ENCODE data around the gene RGS1. TPM values are rescaled to one million over a fixed set of nuclear protein-coding genes. Genes with fewer than 3 reads are reported as not detected.

Gene RGS1
- total RNA-seq, 1 donor from 2014 or later: not detected

DNA sequence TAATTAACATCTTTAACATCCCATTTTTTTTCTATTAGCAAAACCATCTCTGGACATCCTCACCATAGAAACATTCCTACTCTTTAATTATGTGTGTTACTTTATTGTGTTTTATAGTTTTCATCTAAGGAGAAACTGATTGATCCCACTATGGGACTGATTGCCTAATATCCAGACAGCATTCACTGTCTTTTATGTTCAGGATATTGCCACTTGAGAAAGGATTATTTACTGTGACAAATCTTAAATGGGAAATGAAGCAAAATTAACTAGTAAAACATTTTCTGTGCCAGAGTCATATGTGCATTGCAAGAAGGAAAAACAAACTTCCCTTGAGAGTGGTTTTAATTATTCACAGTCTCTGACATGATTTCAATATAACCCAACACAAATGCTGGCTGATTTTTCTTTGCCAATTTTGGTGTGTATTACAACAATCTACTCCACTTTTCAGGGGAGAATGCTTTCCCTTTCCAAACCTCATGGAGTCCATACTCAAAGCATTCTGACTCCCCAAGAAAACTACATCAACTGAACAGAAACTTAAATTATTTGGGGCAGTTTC, 44.6 kb downstream of the RGS1 start:
- no peak overlapping the region for H3K27ac Mint-ChIP-seq (ENCODE audit: unreplicated experiment)
- TF ChIP-seq, protein P1, sequence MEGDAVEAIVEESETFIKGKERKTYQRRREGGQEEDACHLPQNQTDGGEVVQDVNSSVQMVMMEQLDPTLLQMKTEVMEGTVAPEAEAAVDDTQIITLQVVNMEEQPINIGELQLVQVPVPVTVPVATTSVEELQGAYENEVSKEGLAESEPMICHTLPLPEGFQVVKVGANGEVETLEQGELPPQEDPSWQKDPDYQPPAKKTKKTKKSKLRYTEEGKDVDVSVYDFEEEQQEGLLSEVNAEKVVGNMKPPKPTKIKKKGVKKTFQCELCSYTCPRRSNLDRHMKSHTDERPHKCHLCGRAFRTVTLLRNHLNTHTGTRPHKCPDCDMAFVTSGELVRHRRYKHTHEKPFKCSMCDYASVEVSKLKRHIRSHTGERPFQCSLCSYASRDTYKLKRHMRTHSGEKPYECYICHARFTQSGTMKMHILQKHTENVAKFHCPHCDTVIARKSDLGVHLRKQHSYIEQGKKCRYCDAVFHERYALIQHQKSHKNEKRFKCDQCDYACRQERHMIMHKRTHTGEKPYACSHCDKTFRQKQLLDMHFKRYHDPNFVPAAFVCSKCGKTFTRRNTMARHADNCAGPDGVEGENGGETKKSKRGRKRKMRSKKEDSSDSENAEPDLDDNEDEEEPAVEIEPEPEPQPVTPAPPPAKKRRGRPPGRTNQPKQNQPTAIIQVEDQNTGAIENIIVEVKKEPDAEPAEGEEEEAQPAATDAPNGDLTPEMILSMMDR (IDR thresholded peaks at IDR 0.05): no peak
- H3K27me3 Mint-ChIP-seq (ENCODE audit: unreplicated experiment): no peaks in the 10 kb centered on the region
- H3K36me3 Mint-ChIP-seq (ENCODE audit: unreplicated experiment): no peaks in the 10 kb centered on the region
- H3K9me3 Mint-ChIP-seq (ENCODE audit: unreplicated experiment): peaks cover 4% of the 10 kb centered on the region
- no peak overlapping the region for H3K4me3 Mint-ChIP-seq (ENCODE audit: unreplicated experiment)
- no peaks in the 10 kb centered on the region for H3K4me1 Mint-ChIP-seq (ENCODE audit: unreplicated experiment)
- DNase-seq (ENCODE audit: extremely low spot score, unreplicated experiment): no peak

DNA sequence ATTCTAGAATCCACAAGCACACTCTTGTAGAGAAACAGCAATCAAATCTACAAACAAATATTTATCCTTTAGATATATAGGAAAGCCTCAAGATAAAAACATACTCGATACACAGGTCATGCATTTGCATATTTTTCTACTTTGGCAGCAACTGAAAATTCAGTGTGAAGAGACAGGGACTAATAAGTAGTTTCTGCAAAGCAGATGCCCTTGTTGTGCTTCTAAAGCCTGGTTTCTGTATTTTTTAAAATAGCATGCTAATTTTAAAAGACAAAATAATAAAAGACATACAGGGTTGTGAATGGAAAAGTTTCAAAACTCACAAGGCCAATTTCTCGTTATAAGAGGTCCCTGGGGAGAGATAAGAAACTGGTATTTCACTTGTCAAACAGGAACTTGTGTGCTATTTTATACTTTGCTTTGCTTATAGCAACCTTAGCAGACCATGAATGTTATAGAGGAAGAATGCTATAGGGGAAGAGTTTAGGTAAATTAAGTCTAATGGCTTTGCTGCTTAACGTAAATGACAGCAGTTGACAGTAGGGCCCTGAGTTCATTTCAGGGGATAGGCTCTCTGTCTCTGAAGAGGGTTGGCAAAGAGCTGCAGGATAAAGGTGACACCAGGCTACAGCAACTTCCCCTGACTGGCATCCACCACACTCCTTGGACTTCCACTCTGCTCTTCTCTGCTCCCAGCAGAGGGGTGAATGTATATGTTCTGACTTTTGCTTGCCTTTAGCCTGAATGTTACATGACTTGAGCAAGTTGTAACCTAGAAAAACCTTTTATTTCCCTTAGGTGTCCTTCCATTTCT, 51.0 kb downstream of the RGS1 start:
- Mint-ChIP-seq H3K4me3 (ENCODE audit: unreplicated experiment) (no peak overlapping the region), H3K27ac (ENCODE audit: unreplicated experiment) (no peak overlapping the region), H3K4me1 (ENCODE audit: unreplicated experiment) (peaks cover 8% of the 10 kb centered on the region), H3K27me3 (ENCODE audit: unreplicated experiment) (no peaks in the 10 kb centered on the region), H3K36me3 (ENCODE audit: unreplicated experiment) (no peaks in the 10 kb centered on the region), H3K9me3 (ENCODE audit: unreplicated experiment) (peaks cover 4% of the 10 kb centered on the region)
- TF ChIP-seq, protein P1 (IDR thresholded peaks at IDR 0.05): no peak
- DNase-seq (ENCODE audit: extremely low spot score, unreplicated experiment): no peak

DNA sequence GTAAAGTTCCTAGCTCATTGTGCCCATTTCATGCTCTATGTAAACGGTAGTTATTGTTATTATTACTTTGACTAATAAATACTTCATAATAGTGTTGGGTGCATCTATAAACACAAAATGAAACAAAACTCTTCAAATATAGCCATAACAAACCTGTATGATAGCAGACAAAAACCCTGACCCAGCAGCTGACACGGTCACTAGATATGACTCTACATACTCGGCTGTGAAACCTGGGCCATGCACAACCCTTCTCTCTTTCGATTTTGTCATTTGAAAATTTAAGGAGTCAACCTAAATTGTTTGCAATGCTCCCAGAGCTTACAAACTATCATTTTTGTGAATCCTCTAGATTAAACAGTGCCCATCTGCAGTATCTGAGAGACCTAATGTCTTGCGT, 52.3 kb downstream of the RGS1 start:
- H3K4me3 Mint-ChIP-seq (ENCODE audit: unreplicated experiment): no peak overlapping the region
- TF ChIP-seq, protein P1 (IDR thresholded peaks at IDR 0.05): no peak
- no peaks in the 10 kb centered on the region for H3K27me3 Mint-ChIP-seq (ENCODE audit: unreplicated experiment)

DNA sequence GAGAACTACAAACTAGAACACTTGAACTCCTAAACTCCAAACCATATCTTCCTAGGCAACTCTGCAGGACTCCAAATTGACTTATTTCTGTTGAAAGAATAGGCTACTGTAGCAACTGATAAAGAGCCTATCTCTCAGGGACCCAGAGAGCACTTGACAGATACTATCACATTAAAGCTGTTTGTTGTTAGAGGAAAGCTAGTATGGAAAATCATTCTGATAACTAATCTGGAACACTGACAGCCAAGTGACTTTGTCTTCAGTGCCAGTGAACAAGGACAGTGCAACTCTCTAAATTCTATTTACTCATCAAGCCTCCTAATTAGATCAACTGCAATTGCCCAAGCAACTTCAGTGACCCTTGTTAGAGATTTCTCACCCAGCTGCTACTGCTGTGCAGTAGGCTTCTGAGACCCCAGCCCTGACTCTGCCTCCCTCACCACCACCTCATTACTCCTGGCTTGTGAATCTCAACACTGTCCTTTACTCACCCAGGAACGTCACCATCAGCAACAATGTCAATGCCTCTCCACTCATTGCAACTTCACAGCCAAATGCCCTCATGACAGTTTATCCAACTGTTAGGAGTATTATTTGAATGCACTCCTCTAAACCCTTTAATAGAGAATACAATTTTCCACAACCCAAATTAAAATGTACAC, 53.0 kb downstream of the RGS1 start:
- Mint-ChIP-seq H3K4me1 (ENCODE audit: unreplicated experiment) (peaks cover 13% of the 10 kb centered on the region), H3K27me3 (ENCODE audit: unreplicated experiment) (no peaks in the 10 kb centered on the region), H3K4me3 (ENCODE audit: unreplicated experiment) (no peak overlapping the region), H3K27ac (ENCODE audit: unreplicated experiment) (no peak overlapping the region), H3K9me3 (ENCODE audit: unreplicated experiment) (no peaks in the 10 kb centered on the region), H3K36me3 (ENCODE audit: unreplicated experiment) (no peaks in the 10 kb centered on the region)
- TF ChIP-seq, protein P1 (IDR thresholded peaks at IDR 0.05): no peak
- DNase-seq (ENCODE audit: extremely low spot score, unreplicated experiment): no peak

More for the DNA sequence above, 52.3 kb downstream of the RGS1 start:
- DNase-seq (ENCODE audit: extremely low spot score, unreplicated experiment): no peak
- Mint-ChIP-seq H3K36me3 (ENCODE audit: unreplicated experiment) (no peaks in the 10 kb centered on the region), H3K9me3 (ENCODE audit: unreplicated experiment) (no peaks in the 10 kb centered on the region), H3K4me1 (ENCODE audit: unreplicated experiment) (peaks cover 8% of the 10 kb centered on the region), H3K27ac (ENCODE audit: unreplicated experiment) (no peak overlapping the region)

DNA sequence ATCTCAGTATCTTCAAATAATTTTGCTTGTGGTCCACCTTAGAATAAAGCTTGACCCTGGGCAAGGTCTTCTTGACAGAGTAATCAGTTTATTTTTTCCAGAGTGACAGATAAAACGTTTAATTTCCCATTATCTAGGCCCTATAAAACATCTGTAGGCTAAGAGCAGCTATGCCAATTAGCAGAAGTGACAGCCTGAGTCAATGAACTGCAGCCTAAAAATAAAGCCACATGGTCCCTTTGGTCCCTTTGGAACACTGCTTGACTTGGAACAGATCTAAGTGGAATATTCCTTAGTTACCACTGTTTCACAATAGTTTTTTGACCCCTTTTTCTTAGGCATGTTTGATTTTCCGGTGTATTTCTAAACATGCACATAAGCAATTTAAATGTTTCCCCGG, 54.0 kb downstream of the RGS1 start:
- Mint-ChIP-seq H3K27ac (ENCODE audit: unreplicated experiment) (no peak overlapping the region), H3K36me3 (ENCODE audit: unreplicated experiment) (no peaks in the 10 kb centered on the region), H3K27me3 (ENCODE audit: unreplicated experiment) (no peaks in the 10 kb centered on the region), H3K4me1 (ENCODE audit: unreplicated experiment) (peaks cover 13% of the 10 kb centered on the region), H3K9me3 (ENCODE audit: unreplicated experiment) (no peaks in the 10 kb centered on the region), H3K4me3 (ENCODE audit: unreplicated experiment) (no peak overlapping the region)
- no peak for DNase-seq (ENCODE audit: extremely low spot score, unreplicated experiment)
- TF ChIP-seq, protein P1 (IDR thresholded peaks at IDR 0.05): no peak

Measured in osteocyte (in vitro differentiated cells).